CD4-positive, alpha-beta T cell (primary cell): ENCODE measurements around the gene FMO1. TPM values are rescaled to one million over a fixed set of nuclear protein-coding genes. Genes with fewer than 3 reads are reported as not detected.

Experiments used
- ATAC-seq: fragments of 200-7000 bp; cut with Tn5 transposase; one replicate; pipeline ENCODE4 v1.10.0; 2022; ENCODE audit warnings: mild to moderate bottlenecking; ENCODE audit not compliant: poor library complexity
- CTCF ChIA-PET: fragments of 350-600 bp; sonication (Branson Sonifier 250); formaldehyde crosslinking; loops from one replicate; lab custom pipeline; 2021; ENCODE audit warnings: antibody characterized with exemption, inconsistent platforms; lab: Charles Lee
- POLR2A ChIA-PET: fragments of 350-600 bp; sonication (Branson Sonifier 250); formaldehyde crosslinking; loops from one replicate; lab custom pipeline; 2021; ENCODE audit warnings: antibody characterized with exemption, inconsistent platforms; lab: Charles Lee
- DNase-seq, 14 experiments: peaks; one replicate each; pipeline ENCODE4 v3.0.0-alpha.2; 2013 to 2020; ENCODE audit warnings: mixed read lengths in 2 of 14
- H3K27ac ChIP-seq, 2 donors: one replicate each; pipeline versions ENCODE4 v1.5.1 to v1.7.0; 2013; ENCODE audit warnings: low read length in 2 of 2, low read depth in 1 of 2, mild to moderate bottlenecking in 1 of 2
- H3K27me3 ChIP-seq, 2 experiments: 1 replicate in 1 of 2; 2 replicates in 1 of 2; pipeline versions ENCODE4 v1.6.1 to v1.7.0; 2013; ENCODE audit warnings: low read length in 2 of 2, control low read depth in 1 of 2, mild to moderate bottlenecking in 1 of 2, moderate library complexity in 1 of 2; ENCODE audit not compliant: insufficient read depth in 2 of 2, control insufficient read depth in 1 of 2
- H3K36me3 ChIP-seq: one replicate; pipeline ENCODE4 v1.6.1; 2013; ENCODE audit warnings: low read length, control low read depth; ENCODE audit not compliant: insufficient read depth
- H3K4me1 ChIP-seq: one replicate; pipeline ENCODE4 v1.6.1; 2013; ENCODE audit warnings: low read length, control low read depth; ENCODE audit not compliant: insufficient read depth
- H3K4me3 ChIP-seq: one replicate; pipeline ENCODE4 v1.5.1; 2013; ENCODE audit warnings: mild to moderate bottlenecking, low read length, moderate library complexity
- H3K9me3 ChIP-seq, 2 experiments: 1 replicate in 1 of 2; 2 replicates in 1 of 2; pipeline versions ENCODE4 v1.6.1 to v1.7.0; 2013; ENCODE audit warnings: low read length in 2 of 2, mild to moderate bottlenecking in 2 of 2, control low read depth in 1 of 2, moderate library complexity in 1 of 2; ENCODE audit not compliant: control insufficient read depth in 1 of 2, insufficient read depth in 1 of 2
- H3K27ac Mint-ChIP-seq: one replicate; pipeline ENCODE4 v1.8.0; 2020; ENCODE audit warnings: mixed read lengths
- H3K27me3 Mint-ChIP-seq: one replicate; pipeline ENCODE4 v1.8.0; 2021; ENCODE audit warnings: mixed read lengths
- H3K36me3 Mint-ChIP-seq: one replicate; pipeline ENCODE4 v1.8.0; 2021; ENCODE audit warnings: low read depth, mixed read lengths
- H3K4me1 Mint-ChIP-seq: one replicate; pipeline ENCODE4 v1.8.0; 2021; ENCODE audit warnings: low read depth, mixed read lengths
- H3K4me3 Mint-ChIP-seq: one replicate; pipeline ENCODE4 v1.8.0; 2020; ENCODE audit warnings: mild to moderate bottlenecking, mixed read lengths
- H3K9me3 Mint-ChIP-seq: one replicate; pipeline ENCODE4 v1.8.0; 2020; ENCODE audit warnings: mixed read lengths
- intact Hi-C, 2 experiments: fragments of 100-400 bp; cut with DNase I in 1 of 2; cut with micrococcal nuclease in 1 of 2; formaldehyde crosslinking; loops; one replicate each; pipeline versions ENCODE4 v1.15.1 to v1.9.0; 2023 to 2025; cut with DNase I, micrococcal nuclease
- total RNA-seq, 174 experiments: library from RNA in 2 of 174; stranded (reverse) in 2 of 174; gene quantifications; one replicate each; pipeline ENCODE4 v1.2.3 and lab custom pipeline; 2021 to 2026
- TF ChIP-seq, protein P1 (sequence below): fragments of 200-600 bp; IDR thresholded peaks from one replicate; pipeline ENCODE4 v1.8.0; 2022; ENCODE audit warnings: antibody characterized with exemption, mild to moderate bottlenecking

FMO1 gene
- total RNA-seq, 2 experiments from 2014 or later = not detected

DNA sequence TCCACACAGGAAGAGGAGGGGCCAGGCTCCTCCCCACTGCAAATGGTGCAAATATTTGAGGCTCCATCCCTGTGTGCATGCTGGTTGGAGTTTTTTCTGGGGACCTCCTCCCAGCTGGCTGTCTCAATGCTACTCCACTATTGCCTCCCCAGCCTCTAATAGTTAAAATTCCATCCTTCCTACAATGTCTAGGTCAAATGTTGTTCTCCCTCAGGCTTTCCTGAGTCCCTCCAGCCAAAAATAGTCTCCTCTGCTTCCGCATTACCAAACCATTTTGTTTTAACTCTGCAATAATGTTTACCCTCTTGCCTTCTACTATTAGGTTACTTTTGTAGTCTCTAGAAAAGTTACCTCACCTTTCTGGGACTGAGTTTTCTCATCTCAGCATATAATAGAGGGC is 29.6 kb upstream of the FMO1 start:
- Mint-ChIP-seq H3K27ac (no peak overlapping the region), H3K4me3 (no peak overlapping the region), H3K9me3 (peaks cover 2% of the 10 kb centered on the region), H3K4me1 (no peaks in the 10 kb centered on the region), H3K36me3 (no peaks in the 10 kb centered on the region), H3K27me3 (peaks cover 18% of the 10 kb centered on the region)
- ATAC-seq (no peak), DNase-seq (no peak)
- Histone ChIP-seq H3K4me3 (no peak overlapping the region), H3K27ac (no peak overlapping the region), H3K36me3 (no peaks in the 10 kb centered on the region), H3K9me3 (no peaks in the 10 kb centered on the region), H3K4me1 (no peaks in the 10 kb centered on the region), H3K27me3 (peaks cover 8 to 9% of the 10 kb centered on the region in 2 experiments)
- CTCF ChIA-PET = no interaction called here
- POLR2A ChIA-PET = no interaction called here
- intact Hi-C loops = no loop called here
- TF ChIP-seq, protein P1, sequence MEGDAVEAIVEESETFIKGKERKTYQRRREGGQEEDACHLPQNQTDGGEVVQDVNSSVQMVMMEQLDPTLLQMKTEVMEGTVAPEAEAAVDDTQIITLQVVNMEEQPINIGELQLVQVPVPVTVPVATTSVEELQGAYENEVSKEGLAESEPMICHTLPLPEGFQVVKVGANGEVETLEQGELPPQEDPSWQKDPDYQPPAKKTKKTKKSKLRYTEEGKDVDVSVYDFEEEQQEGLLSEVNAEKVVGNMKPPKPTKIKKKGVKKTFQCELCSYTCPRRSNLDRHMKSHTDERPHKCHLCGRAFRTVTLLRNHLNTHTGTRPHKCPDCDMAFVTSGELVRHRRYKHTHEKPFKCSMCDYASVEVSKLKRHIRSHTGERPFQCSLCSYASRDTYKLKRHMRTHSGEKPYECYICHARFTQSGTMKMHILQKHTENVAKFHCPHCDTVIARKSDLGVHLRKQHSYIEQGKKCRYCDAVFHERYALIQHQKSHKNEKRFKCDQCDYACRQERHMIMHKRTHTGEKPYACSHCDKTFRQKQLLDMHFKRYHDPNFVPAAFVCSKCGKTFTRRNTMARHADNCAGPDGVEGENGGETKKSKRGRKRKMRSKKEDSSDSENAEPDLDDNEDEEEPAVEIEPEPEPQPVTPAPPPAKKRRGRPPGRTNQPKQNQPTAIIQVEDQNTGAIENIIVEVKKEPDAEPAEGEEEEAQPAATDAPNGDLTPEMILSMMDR = no peak

DNA sequence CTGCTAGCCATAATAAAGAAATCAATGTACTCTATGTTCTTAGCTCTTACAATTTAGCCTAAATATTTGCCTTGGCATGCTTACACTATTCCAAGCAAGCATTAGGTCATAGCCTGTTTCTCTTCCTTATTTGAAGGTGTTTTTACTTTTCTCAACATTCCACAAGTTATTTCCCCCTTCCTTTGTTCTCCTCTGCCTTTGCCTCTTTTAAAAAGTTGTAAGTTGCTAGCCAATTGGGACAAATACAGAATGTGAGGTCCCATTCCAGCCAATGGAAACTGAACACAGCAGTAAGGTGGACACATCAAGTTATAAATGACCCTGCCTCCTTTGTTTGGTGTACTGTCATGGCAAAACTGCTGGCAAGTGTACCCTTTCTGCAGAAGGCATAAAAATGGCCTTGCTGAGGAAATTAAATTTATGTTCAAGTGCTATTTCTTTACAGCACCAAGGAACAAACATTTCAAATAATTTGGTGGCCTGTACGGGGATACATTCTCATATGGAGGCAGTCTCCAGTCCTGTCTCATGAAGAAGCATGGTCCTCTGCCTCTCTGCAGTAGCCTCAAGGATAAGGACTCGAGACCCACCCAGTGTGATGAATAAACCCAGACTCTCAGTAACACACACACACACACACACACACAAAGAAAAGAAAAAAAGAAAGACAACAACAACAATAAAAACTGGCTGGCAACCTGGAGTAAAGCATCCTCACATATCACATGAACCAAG is 28.8 kb upstream of the FMO1 start:
- TF ChIP-seq, protein P1 = no peak
- ATAC-seq (no peak), DNase-seq (no peak)
- no peaks in the 10 kb centered on the region for H3K4me1 ChIP-seq
- Mint-ChIP-seq H3K4me3 (no peak overlapping the region), H3K27me3 (peaks cover 18% of the 10 kb centered on the region), H3K36me3 (no peaks in the 10 kb centered on the region), H3K27ac (no peak overlapping the region), H3K9me3 (peaks cover 2% of the 10 kb centered on the region), H3K4me1 (no peaks in the 10 kb centered on the region)
- no peaks in the 10 kb centered on the region for H3K9me3 ChIP-seq
- H3K27me3 ChIP-seq = peaks cover 8 to 9% of the 10 kb centered on the region in 2 experiments
- POLR2A ChIA-PET = no interaction called here
- H3K27ac ChIP-seq = no peak overlapping the region
- intact Hi-C loops = loop anchor here in 1 of 2 experiments (5.0 kb wide), 1 partner anchor 78 kb away; no protein-coding TSS in a partner anchor
- no peak overlapping the region for H3K4me3 ChIP-seq
- H3K36me3 ChIP-seq = no peaks in the 10 kb centered on the region
- CTCF ChIA-PET = no interaction called here

DNA sequence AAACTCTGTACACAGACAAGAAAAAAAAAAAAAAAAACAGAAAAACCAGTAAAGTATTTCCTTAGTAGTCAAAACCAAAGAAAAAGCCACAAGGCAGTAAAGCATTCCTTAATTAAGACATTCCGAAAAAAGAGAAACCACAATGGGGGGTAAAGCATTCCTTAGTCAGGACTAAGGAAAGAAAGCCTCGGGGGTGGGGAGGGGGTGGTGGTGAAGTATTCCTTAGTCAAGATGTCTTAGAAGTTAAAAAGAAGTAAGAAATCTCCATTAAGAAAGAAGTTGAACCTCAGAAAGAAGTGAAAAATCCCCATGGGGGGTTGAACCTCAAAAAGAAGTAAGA is 28.2 kb upstream of the FMO1 start:
- Mint-ChIP-seq H3K9me3 (peaks cover 2% of the 10 kb centered on the region), H3K36me3 (no peaks in the 10 kb centered on the region), H3K27ac (no peak overlapping the region), H3K27me3 (peaks cover 18% of the 10 kb centered on the region), H3K4me1 (no peaks in the 10 kb centered on the region), H3K4me3 (no peak overlapping the region)
- ATAC-seq (no peak), DNase-seq (no peak)
- Histone ChIP-seq H3K9me3 (no peaks in the 10 kb centered on the region), H3K36me3 (no peaks in the 10 kb centered on the region), H3K27ac (no peak overlapping the region), H3K4me3 (no peak overlapping the region), H3K27me3 (peaks cover 8 to 9% of the 10 kb centered on the region in 2 experiments), H3K4me1 (no peaks in the 10 kb centered on the region)
- POLR2A ChIA-PET = no interaction called here
- CTCF ChIA-PET = no interaction called here
- TF ChIP-seq, protein P1 = no peak
- intact Hi-C loops = loop anchor here in 1 of 2 experiments (5.0 kb wide), 1 partner anchor 77 kb away; no protein-coding TSS in a partner anchor
